Measurements from ENCODE around the gene PROC. TPM values are rescaled to one million over a fixed set of nuclear protein-coding genes. Genes with fewer than 3 reads are reported as not detected.

PROC gene
- total RNA-seq, 4 donors from 2014 or later: 2.1 TPM; not detected in 3

GRCh38 chr2:127410871-127411652 is 7.2 kb upstream of the PROC start:
- Histone ChIP-seq H3K27me3 (peaks cover 0 to 2% (median 0%) of the 10 kb centered on the region in 4 donors), H3K4me3 (peak overlapping the region in 1 of 4 donors; percentile 6), H3K36me3 (no peaks in the 10 kb centered on the region), H3K27ac (peak overlapping the region; percentile 16 to 75 (median 66)), H3K4me1 (peaks cover 20 to 61% (median 29%) of the 10 kb centered on the region in 3 donors), H3K9me3 (no peaks in the 10 kb centered on the region)
- intact Hi-C loops (cut with DNase I): loop anchor here (10.0 kb wide), 1 partner anchor 116 kb away; the partner anchor contains the start of gene ERCC3
- no peak for TF ChIP-seq POLR2A (IDR thresholded peaks at IDR 0.05)
- TF ChIP-seq, protein P1, sequence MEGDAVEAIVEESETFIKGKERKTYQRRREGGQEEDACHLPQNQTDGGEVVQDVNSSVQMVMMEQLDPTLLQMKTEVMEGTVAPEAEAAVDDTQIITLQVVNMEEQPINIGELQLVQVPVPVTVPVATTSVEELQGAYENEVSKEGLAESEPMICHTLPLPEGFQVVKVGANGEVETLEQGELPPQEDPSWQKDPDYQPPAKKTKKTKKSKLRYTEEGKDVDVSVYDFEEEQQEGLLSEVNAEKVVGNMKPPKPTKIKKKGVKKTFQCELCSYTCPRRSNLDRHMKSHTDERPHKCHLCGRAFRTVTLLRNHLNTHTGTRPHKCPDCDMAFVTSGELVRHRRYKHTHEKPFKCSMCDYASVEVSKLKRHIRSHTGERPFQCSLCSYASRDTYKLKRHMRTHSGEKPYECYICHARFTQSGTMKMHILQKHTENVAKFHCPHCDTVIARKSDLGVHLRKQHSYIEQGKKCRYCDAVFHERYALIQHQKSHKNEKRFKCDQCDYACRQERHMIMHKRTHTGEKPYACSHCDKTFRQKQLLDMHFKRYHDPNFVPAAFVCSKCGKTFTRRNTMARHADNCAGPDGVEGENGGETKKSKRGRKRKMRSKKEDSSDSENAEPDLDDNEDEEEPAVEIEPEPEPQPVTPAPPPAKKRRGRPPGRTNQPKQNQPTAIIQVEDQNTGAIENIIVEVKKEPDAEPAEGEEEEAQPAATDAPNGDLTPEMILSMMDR (IDR thresholded peaks at IDR 0.05): no peak
- no peak for DNase-seq
- 3 to 10% methylated on average over 6 of the region's 6 CpGs for WGBS, 2 donors

DNA sequence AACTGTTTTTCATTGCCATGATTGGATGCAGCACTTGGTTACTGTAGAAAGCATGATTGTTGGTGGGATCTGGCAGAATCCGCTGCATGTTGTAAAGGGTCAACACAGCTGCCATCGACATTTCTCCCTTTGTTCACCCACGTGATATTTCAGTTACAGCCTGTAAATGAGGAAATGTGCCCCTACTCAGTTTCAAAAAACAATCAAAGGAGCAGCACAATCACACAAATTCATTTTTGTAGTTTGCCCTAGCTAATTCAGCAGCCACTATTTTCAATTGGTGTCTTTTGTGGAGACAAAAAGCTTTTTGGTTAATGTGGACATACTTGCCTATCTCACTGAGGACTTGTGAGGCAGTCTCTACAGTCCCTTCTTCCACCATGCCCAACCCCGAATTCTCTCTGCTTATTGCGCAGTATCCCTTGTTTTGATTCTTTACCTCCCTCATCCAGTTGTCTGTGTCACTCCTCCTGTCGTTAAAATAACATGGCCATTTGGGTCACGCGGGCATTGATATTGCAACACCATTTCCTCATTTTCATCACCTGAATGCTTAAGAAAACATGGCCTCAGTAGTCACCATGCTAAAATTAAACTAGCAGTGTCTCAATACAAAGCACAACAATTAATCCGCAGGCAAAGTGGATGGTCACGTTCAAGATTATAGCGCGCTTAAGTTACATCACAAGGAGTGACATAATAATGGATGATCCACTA is 6.4 kb upstream of the PROC start:
- Histone ChIP-seq H3K4me3 (no peak overlapping the region), H3K4me1 (peaks cover 25 to 66% (median 36%) of the 10 kb centered on the region in 3 donors), H3K9me3 (no peaks in the 10 kb centered on the region), H3K27ac (peak overlapping the region in 3 of 4 donors; percentile 60 to 72 (median 64)), H3K36me3 (no peaks in the 10 kb centered on the region), H3K27me3 (peaks cover 0 to 9% (median 0%) of the 10 kb centered on the region in 4 donors)
- intact Hi-C loops (cut with DNase I): loop anchor here (10.0 kb wide), 1 partner anchor 117 kb away; the partner anchor contains the start of gene ERCC3
- TF ChIP-seq, protein P1 (IDR thresholded peaks at IDR 0.05): no peak
- TF ChIP-seq POLR2A (IDR thresholded peaks at IDR 0.05): no peak
- WGBS, 2 donors: 65 to 75% methylated on average over 12 of the region's 12 CpGs
- DNase-seq: no peak

GRCh38 chr2:127413200-127413599 is 5.0 kb upstream of the PROC start:
- TF ChIP-seq POLR2A (IDR thresholded peaks at IDR 0.05): no peak
- Histone ChIP-seq H3K4me3 (no peak overlapping the region), H3K27me3 (peaks cover 0 to 23% (median 0%) of the 10 kb centered on the region in 4 donors), H3K27ac (no peak overlapping the region), H3K4me1 (peaks cover 16 to 56% (median 32%) of the 10 kb centered on the region in 3 donors), H3K36me3 (no peaks in the 10 kb centered on the region), H3K9me3 (no peaks in the 10 kb centered on the region)
- 80 to 91% methylated on average over 3 of the region's 3 CpGs for WGBS, 2 donors
- no peak for DNase-seq
- intact Hi-C loops (cut with DNase I): loop anchor here (10.0 kb wide), 1 partner anchor 118 kb away; the partner anchor contains the start of gene ERCC3

GRCh38 chr2:127413782-127414637 is 4.2 kb upstream of the PROC start:
- WGBS, 2 donors: 66 to 71% methylated on average over 8 of the region's 8 CpGs
- intact Hi-C loops (cut with DNase I): loop anchor here (10.0 kb wide), 1 partner anchor 119 kb away; the partner anchor contains the start of gene ERCC3
- DNase-seq: no peak

More at GRCh38 chr2:127413782-127414637, 4.2 kb upstream of the PROC start:
- H3K4me1 ChIP-seq: peaks cover 12 to 49% (median 28%) of the 10 kb centered on the region in 3 donors
- no peaks in the 10 kb centered on the region for H3K9me3 ChIP-seq
- H3K36me3 ChIP-seq: no peaks in the 10 kb centered on the region
- no peak overlapping the region for H3K27ac ChIP-seq
- no peak overlapping the region for H3K4me3 ChIP-seq
- peaks cover 0 to 31% (median 0%) of the 10 kb centered on the region in 4 donors for H3K27me3 ChIP-seq
- no peak for TF ChIP-seq POLR2A (IDR thresholded peaks at IDR 0.05)
- TF ChIP-seq, protein P1 (IDR thresholded peaks at IDR 0.05): no peak

Measured in esophagus squamous epithelium (tissue), 5 donors.